Kidney epithelial cell (primary cell): ENCODE results near the gene ARHGAP45. TPM values are rescaled to one million over a fixed set of nuclear protein-coding genes. Genes with fewer than 3 reads are reported as not detected.

Source experiments
- DNase-seq: peaks from one replicate; pipeline ENCODE4 v3.0.0-alpha.2; 2010; ENCODE audit warnings: low read depth
- H3K27me3 ChIP-seq: 2 replicates; pipeline ENCODE4 v1.6.0; 2011; ENCODE audit warnings: low read length; ENCODE audit not compliant: control insufficient read depth, insufficient read depth
- H3K36me3 ChIP-seq: 2 replicates; pipeline ENCODE4 v1.5.1; 2011; ENCODE audit warnings: low read length; ENCODE audit not compliant: control insufficient read depth, insufficient read depth
- H3K4me3 ChIP-seq: 2 replicates; pipeline ENCODE4 v1.5.1; 2011; ENCODE audit warnings: low read depth, mild to moderate bottlenecking, control low read depth, low read length
- total RNA-seq: library from RNA; depleted of rRNA; stranded (reverse); fragments of >200 nt; gene quantifications from 2 replicates; pipeline ENCODE4 v1.2.3, GENCODE V29; 2015
- TF ChIP-seq, protein P1 (sequence below): IDR thresholded peaks from 2 replicates; pipeline ENCODE4 v1.5.1; 2011; ENCODE audit warnings: mild to moderate bottlenecking, moderate library complexity, low read length, control low read depth, inconsistent platforms; ENCODE audit not compliant: insufficient read depth, poor library complexity, severe bottlenecking

ARHGAP45 gene
- total RNA-seq, 1 donor from 2014 or later: 4.2 TPM

DNA sequence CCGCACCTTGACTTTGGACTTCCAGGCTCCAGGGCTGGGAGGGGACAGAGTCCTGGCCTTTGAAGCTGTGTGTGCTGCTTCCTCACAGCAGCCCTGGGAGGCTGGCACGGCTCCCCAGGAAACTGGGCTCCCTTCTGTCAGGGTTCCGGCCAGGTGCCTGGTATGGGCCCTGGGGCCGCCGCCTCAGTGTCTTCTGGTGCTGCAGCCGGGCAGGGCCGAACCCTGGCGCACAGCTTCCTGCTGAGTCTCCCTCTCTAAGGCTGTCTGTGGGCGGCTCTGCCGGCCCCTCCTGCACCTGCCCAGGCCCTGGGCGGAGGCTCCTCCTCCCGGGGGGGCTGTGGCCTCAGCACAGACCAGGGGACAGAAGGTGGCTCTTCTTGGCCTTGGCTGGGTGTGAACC, 69.2 kb downstream of the ARHGAP45 start:
- TF ChIP-seq, protein P1, sequence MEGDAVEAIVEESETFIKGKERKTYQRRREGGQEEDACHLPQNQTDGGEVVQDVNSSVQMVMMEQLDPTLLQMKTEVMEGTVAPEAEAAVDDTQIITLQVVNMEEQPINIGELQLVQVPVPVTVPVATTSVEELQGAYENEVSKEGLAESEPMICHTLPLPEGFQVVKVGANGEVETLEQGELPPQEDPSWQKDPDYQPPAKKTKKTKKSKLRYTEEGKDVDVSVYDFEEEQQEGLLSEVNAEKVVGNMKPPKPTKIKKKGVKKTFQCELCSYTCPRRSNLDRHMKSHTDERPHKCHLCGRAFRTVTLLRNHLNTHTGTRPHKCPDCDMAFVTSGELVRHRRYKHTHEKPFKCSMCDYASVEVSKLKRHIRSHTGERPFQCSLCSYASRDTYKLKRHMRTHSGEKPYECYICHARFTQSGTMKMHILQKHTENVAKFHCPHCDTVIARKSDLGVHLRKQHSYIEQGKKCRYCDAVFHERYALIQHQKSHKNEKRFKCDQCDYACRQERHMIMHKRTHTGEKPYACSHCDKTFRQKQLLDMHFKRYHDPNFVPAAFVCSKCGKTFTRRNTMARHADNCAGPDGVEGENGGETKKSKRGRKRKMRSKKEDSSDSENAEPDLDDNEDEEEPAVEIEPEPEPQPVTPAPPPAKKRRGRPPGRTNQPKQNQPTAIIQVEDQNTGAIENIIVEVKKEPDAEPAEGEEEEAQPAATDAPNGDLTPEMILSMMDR: no peak
- Histone ChIP-seq H3K36me3 (peaks cover 3% of the 10 kb centered on the region), H3K27me3 (no peaks in the 10 kb centered on the region)

More for the DNA sequence above, 69.2 kb downstream of the ARHGAP45 start:
- no peak overlapping the region for H3K4me3 ChIP-seq
- DNase-seq: no peak

Other genes with a start within 250 kb of the ARHGAP45 start
- gene PLPPR3, start 245.2 kb upstream of the ARHGAP45 start, total RNA-seq: 2.9 and 4.1 TPM in 2 replicates
- not detected in 2 replicates for gene AZU1, start 239.3 kb upstream of the ARHGAP45 start, total RNA-seq
- gene PRTN3, start 226.2 kb upstream of the ARHGAP45 start, total RNA-seq: not detected in 2 replicates
- gene ELANE, start 214.9 kb upstream of the ARHGAP45 start, total RNA-seq: 0.67 TPM in 1 of 2 replicates, not detected in the other
- gene CFD, start 207.5 kb upstream of the ARHGAP45 start, total RNA-seq: 1.3 TPM in 2 replicates
- gene MED16, start 174.0 kb upstream of the ARHGAP45 start, total RNA-seq: 40.1 and 41.4 TPM in 2 replicates
- gene RNU6-9, start 173.7 kb upstream of the ARHGAP45 start, total RNA-seq: not detected in 2 replicates
- 61.5 and 75.0 TPM in 2 replicates for gene R3HDM4, start 153.9 kb upstream of the ARHGAP45 start, total RNA-seq
- gene KISS1R, start 149.8 kb upstream of the ARHGAP45 start, total RNA-seq: 0.75 TPM in 1 of 2 replicates, not detected in the other
- gene ARID3A, start 141.1 kb upstream of the ARHGAP45 start, total RNA-seq: 24.8 and 27.4 TPM in 2 replicates
- 54.6 and 65.0 TPM in 2 replicates for gene WDR18, start 82.8 kb upstream of the ARHGAP45 start, total RNA-seq
- gene GRIN3B, start 66.7 kb upstream of the ARHGAP45 start, total RNA-seq: 0.08 and 1.6 TPM in 2 replicates
- gene TMEM259, start 46.0 kb upstream of the ARHGAP45 start, total RNA-seq: 204 and 221 TPM in 2 replicates
- not detected in 2 replicates for gene RNU6-2, start 45.6 kb upstream of the ARHGAP45 start, total RNA-seq
- 285 and 314 TPM in 2 replicates for gene CNN2, start 40.6 kb upstream of the ARHGAP45 start, total RNA-seq
- 16.4 and 17.0 TPM in 2 replicates for gene ABCA7, start 27.1 kb upstream of the ARHGAP45 start, total RNA-seq
- gene POLR2E, start 28.2 kb downstream of the ARHGAP45 start, total RNA-seq: 204 and 267 TPM in 2 replicates
- 538 and 611 TPM in 2 replicates for gene GPX4, start 36.8 kb downstream of the ARHGAP45 start, total RNA-seq
- 48.8 and 56.7 TPM in 2 replicates for gene SBNO2, start 107.1 kb downstream of the ARHGAP45 start, total RNA-seq
- gene STK11, start 138.6 kb downstream of the ARHGAP45 start, total RNA-seq: 78.3 and 86.5 TPM in 2 replicates
- gene CBARP, start 170.8 kb downstream of the ARHGAP45 start, total RNA-seq: 5.1 and 10.5 TPM in 2 replicates
- 55.3 and 69.8 TPM in 2 replicates for gene ATP5F1D, start 174.6 kb downstream of the ARHGAP45 start, total RNA-seq
- 66.8 and 69.4 TPM in 2 replicates for gene MIDN, start 181.4 kb downstream of the ARHGAP45 start, total RNA-seq
- 298 and 403 TPM in 2 replicates for gene CIRBP, start 202.2 kb downstream of the ARHGAP45 start, total RNA-seq
- gene FAM174C, start 208.4 kb downstream of the ARHGAP45 start, total RNA-seq: 58.5 and 75.0 TPM in 2 replicates
- 3.1 and 5.3 TPM in 2 replicates for gene EFNA2, start 218.7 kb downstream of the ARHGAP45 start, total RNA-seq